Activated CD8-positive, alpha-beta memory T cell treated with anti-CD3 and anti-CD28 coated beads for 4 hours (primary cell): ENCODE measurements around the gene KCNK16.

Experiments
- DNase-seq, 2 donors: peaks; one replicate each; pipeline ENCODE4 v3.0.0-alpha.2; 2020; ENCODE audit warnings: low read depth in 2 of 2

The KCNK16 gene

GRCh38 chr6:39276379-39276995, 46.0 kb downstream of the KCNK16 start:
- DNase-seq: no peak

GRCh38 chr6:39274903-39275302, 47.6 kb downstream of the KCNK16 start:
- DNase-seq: no peak

- DNase-seq: no peak
These were observed 48.0 kb downstream of the KCNK16 start for GRCh38 chr6:39274471-39274870.

GRCh38 chr6:39273406-39273821, 49.1 kb downstream of the KCNK16 start:
- DNase-seq: no peak

GRCh38 chr6:39269961-39270360, 52.5 kb downstream of the KCNK16 start:
- no peak for DNase-seq

DNA sequence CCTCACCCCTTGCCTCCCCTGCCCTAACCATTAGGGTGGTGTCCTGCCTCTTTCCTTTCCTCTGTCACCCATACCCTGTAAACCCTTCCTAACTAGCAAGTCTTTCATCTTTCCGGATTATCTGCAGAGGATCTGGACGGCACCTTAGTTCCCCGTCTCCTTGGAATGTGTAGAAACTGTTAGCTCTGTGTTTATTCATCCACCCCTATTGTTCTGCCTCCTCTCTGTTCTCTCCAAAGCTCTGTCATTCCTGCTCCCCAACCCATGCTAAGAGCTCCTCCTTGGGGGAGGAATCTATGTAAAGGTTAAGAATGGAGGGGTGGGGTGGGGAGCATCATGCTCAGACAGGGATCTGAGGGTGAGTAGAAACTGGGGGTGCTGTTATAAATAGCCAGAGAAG, 53.8 kb downstream of the KCNK16 start:
- DNase-seq: no peak

- DNase-seq: no peak
These were observed 54.3 kb downstream of the KCNK16 start for GRCh38 chr6:39268171-39268570.

DNA sequence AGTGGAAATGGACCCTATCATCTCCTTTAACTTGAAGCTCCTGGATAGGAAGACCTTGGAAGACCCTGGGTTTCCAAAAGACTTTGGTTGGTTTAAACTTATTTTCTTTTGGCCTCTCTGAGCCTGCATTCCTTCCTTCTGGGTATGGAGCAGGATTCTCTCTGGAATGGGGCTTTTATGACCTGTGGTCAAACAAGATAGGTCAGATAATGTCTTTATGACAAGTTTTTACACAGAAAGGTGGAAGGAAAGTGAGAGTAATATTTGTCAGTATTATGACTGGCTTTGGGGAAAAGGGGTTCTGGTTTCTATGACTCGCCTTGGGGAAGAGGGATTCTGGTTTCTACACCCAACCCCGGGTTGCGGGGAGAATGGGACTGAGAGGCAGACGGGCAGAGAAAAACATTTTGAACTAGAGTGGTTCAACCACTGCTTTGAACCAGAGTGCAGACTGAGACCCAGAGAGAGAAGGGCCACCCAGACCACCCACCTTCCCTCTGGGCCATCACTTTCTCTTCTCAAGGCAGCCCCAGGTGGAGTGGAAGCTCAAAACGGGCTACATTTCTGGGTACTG, 55.6 kb downstream of the KCNK16 start:
- no peak for DNase-seq

DNA sequence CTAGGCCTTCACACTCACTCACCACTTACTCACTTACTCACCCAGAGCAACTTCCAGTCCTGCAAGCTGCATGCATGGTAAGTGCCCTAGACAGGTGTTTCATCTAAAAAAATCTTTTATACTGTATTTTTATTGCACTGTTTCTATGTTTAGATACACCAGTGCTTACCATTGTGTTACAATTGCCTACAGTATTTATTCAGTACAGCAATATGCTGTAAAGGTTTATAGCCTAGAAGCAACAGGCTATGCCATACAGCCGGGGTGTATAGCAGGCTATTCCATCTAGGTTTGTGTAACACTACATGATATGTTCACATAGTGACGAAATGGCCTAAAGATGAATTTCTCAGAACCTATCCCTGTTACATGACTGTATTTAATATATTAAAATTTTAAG, 56.1 kb downstream of the KCNK16 start:
- DNase-seq: no peak
